ENCODE measurements around the gene LCLAT1. TPM values are rescaled to one million over a fixed set of nuclear protein-coding genes. Genes with fewer than 3 reads are reported as not detected.

The LCLAT1 gene
- total RNA-seq, 2 experiments from 2014 or later: 18.6 to 22.8 TPM

Other genes with a start within 250 kb of the LCLAT1 start
- 10 to 100 TPM; 68.5 to 71.5 TPM for gene LBH, start 215.7 kb upstream of the LCLAT1 start, total RNA-seq

Measured in activated CD8-positive, alpha-beta memory T cell treated with anti-CD3 and anti-CD28 coated beads, Interleukin-2, amount 10 ng/mL, durations not matched to agents 7 days and 5 days (primary cell).